IMR-90 (cell line): ENCODE results near the gene SLC17A9. TPM values are rescaled to one million over a fixed set of nuclear protein-coding genes. Genes with fewer than 3 reads are reported as not detected.

Experiments
- ATAC-seq: fragments of 200-7000 bp; cut with Tn5 transposase; 2 replicates; pipeline ENCODE4 v1.9.1; 2020; ENCODE audit warnings: low read depth, mild to moderate bottlenecking, moderate library complexity
- BruUV-seq: library from RNA; stranded (reverse); fragments of 400-500 nt; replicated peaks from 2 replicates; lab custom pipeline; 2021; lab: Mats Ljungman, UMichigan
- CTCF ChIA-PET: fragments of 300-600 bp; formaldehyde crosslinking; extraction: SDS; loops from one replicate; lab custom pipeline; 2021; ENCODE audit warnings: antibody characterized with exemption; lab: Yijun Ruan, JAX
- POLR2A ChIA-PET: fragments of 300-600 bp; sonication (Branson Sonifier 250); formaldehyde crosslinking; loops from one replicate; lab custom pipeline; 2022; ENCODE audit warnings: antibody characterized with exemption; ENCODE audit not compliant: unreplicated experiment; lab: Charles Lee
- DNase-seq: peaks from one replicate; pipeline ENCODE4 v3.0.0; 2013
- H2AFZ ChIP-seq: replicated peaks from 2 replicates; pipeline ENCODE3; 2013; ENCODE audit warnings: low read length, mild to moderate bottlenecking; ENCODE audit not compliant: poor library complexity
- H2AK5ac ChIP-seq: 2 replicates; pipeline ENCODE4 v1.6.1; 2013; ENCODE audit warnings: low read depth, low read length, inconsistent platforms
- H2AK9ac ChIP-seq: replicated peaks from 2 replicates; pipeline ENCODE3; 2013; ENCODE audit warnings: mild to moderate bottlenecking, low read depth, low read length, moderate library complexity; ENCODE audit not compliant: poor library complexity
- H2BK120ac ChIP-seq: 2 replicates; pipeline ENCODE4 v1.6.1; 2013; ENCODE audit warnings: low read depth, low read length, inconsistent platforms
- H2BK15ac ChIP-seq: 3 replicates; pipeline ENCODE4 v1.6.1; 2013; ENCODE audit warnings: low read depth, low read length, inconsistent platforms
- H2BK20ac ChIP-seq: 2 replicates; pipeline ENCODE4 v1.6.1; 2013; ENCODE audit warnings: low read depth, mild to moderate bottlenecking, inconsistent platforms, low read length, moderate library complexity
- H2BK5ac ChIP-seq: 2 replicates; pipeline ENCODE4 v1.6.1; 2013; ENCODE audit warnings: mild to moderate bottlenecking, low read depth, low read length, inconsistent platforms; ENCODE audit not compliant: poor library complexity, severe bottlenecking
- H3K14ac ChIP-seq: replicated peaks from 2 replicates; pipeline ENCODE4 v1.6.1; 2013; ENCODE audit warnings: low read depth, low read length, inconsistent platforms
- H3K18ac ChIP-seq: 2 replicates; pipeline ENCODE4 v1.6.1; 2013; ENCODE audit warnings: low read depth, low read length, control low read depth
- H3K23ac ChIP-seq: 2 replicates; pipeline ENCODE4 v1.6.1; 2013; ENCODE audit warnings: low read depth, low read length, inconsistent platforms
- H3K27ac ChIP-seq: 2 replicates; pipeline ENCODE4 v1.5.1; 2013; ENCODE audit warnings: mild to moderate bottlenecking, control low read depth, low read length; ENCODE audit not compliant: insufficient read depth
- H3K27me3 ChIP-seq: 2 replicates; pipeline ENCODE4 v1.6.1; 2013; ENCODE audit warnings: low read length; ENCODE audit not compliant: control insufficient read depth, insufficient read depth
- H3K36me3 ChIP-seq: 2 replicates; pipeline ENCODE4 v1.6.1; 2013; ENCODE audit warnings: low read length, mixed read lengths; ENCODE audit not compliant: control insufficient read depth, insufficient read depth
- H3K4ac ChIP-seq: 2 replicates; pipeline ENCODE4 v1.6.1; 2013; ENCODE audit warnings: low read depth, low read length, inconsistent platforms
- H3K4me1 ChIP-seq: 2 replicates; pipeline ENCODE4 v1.6.1; 2013; ENCODE audit warnings: low read length, mixed read lengths; ENCODE audit not compliant: control insufficient read depth, insufficient read depth
- H3K4me2 ChIP-seq: 2 replicates; pipeline ENCODE4 v1.6.1; 2013; ENCODE audit warnings: low read depth, mild to moderate bottlenecking, control low read depth, low read length, moderate library complexity
- H3K4me3 ChIP-seq: 2 replicates; pipeline ENCODE4 v1.5.1; 2013; ENCODE audit warnings: low read depth, mild to moderate bottlenecking, control low read depth, low read length, moderate library complexity; ENCODE audit not compliant: insufficient read depth
- H3K56ac ChIP-seq: 2 replicates; pipeline ENCODE4 v1.6.1; 2013; ENCODE audit warnings: low read length, inconsistent platforms; ENCODE audit not compliant: insufficient read depth; ENCODE audit errors: extremely low read depth
- H3K79me1 ChIP-seq, 2 experiments: 2 replicates each; pipeline ENCODE4 v1.6.1; 2013; ENCODE audit warnings: low read length in 2 of 2, inconsistent platforms in 1 of 2, low read depth in 1 of 2
- H3K9ac ChIP-seq: 2 replicates; pipeline ENCODE4 v1.6.1; 2013; ENCODE audit warnings: low read depth, low read length, control low read depth
- H3K9me1 ChIP-seq: 2 replicates; pipeline ENCODE4 v1.6.1; 2013; ENCODE audit warnings: low read length, inconsistent platforms; ENCODE audit not compliant: insufficient read depth
- H3K9me3 ChIP-seq: 2 replicates; pipeline ENCODE4 v1.6.1; 2013; ENCODE audit warnings: low read length; ENCODE audit not compliant: control insufficient read depth, insufficient read depth
- H4K20me1 ChIP-seq: 2 replicates; pipeline ENCODE4 v1.6.1; 2013; ENCODE audit warnings: low read length, inconsistent platforms; ENCODE audit not compliant: insufficient read depth
- H4K5ac ChIP-seq: 2 replicates; pipeline ENCODE4 v1.6.1; 2013; ENCODE audit warnings: mild to moderate bottlenecking, low read depth, low read length, control low read depth
- H4K8ac ChIP-seq, 2 experiments: 2 replicates each; pipeline ENCODE4 v1.6.1; 2013; ENCODE audit warnings: low read depth in 2 of 2, low read length in 2 of 2, control low read depth in 1 of 2, inconsistent platforms in 1 of 2
- H4K91ac ChIP-seq: 2 replicates; pipeline ENCODE4 v1.6.1; 2013; ENCODE audit warnings: low read depth, low read length, inconsistent platforms; ENCODE audit not compliant: insufficient read depth
- BHLHE40 ChIP-seq: fragments of 150-350 bp; IDR thresholded peaks from 2 replicates; pipeline ENCODE4 v1.6.1; 2016; ENCODE audit warnings: mild to moderate bottlenecking, low read depth, low read length
- CHD1 ChIP-seq: IDR thresholded peaks from 2 replicates; pipeline ENCODE4 v1.6.1; 2012; ENCODE audit warnings: low read depth, low read length, improper control_type of control experiment
- ELK1 ChIP-seq: fragments of 150-350 bp; IDR thresholded peaks from 2 replicates; pipeline ENCODE4 v1.6.1; 2016; ENCODE audit warnings: low read depth, mild to moderate bottlenecking, low read length, moderate library complexity, borderline replicate concordance
- MAZ ChIP-seq: IDR thresholded peaks from 2 replicates; pipeline ENCODE4 v1.6.1; 2012; ENCODE audit warnings: low read depth, mild to moderate bottlenecking, low read length, improper control_type of control experiment, moderate library complexity, borderline replicate concordance
- MXI1 ChIP-seq: IDR thresholded peaks from 2 replicates; pipeline ENCODE4 v1.6.1; 2012; ENCODE audit warnings: low read depth, mild to moderate bottlenecking, low read length, moderate library complexity, borderline replicate concordance
- NFE2L2 ChIP-seq: fragments of 150-350 bp; IDR thresholded peaks from 2 replicates; pipeline ENCODE4 v1.6.1; 2016; ENCODE audit warnings: low read depth, mild to moderate bottlenecking, low read length
- POLR2A ChIP-seq: IDR thresholded peaks from 2 replicates; pipeline ENCODE4 v1.6.1; 2012; ENCODE audit warnings: mild to moderate bottlenecking, low read depth, low read length
- SMC3 ChIP-seq: fragments of 150-350 bp; IDR thresholded peaks from 2 replicates; pipeline ENCODE4 v1.6.1; 2016; ENCODE audit warnings: low read depth, mild to moderate bottlenecking, antibody characterized with exemption, low read length, moderate library complexity
- USF2 ChIP-seq: fragments of 150-350 bp; IDR thresholded peaks from 2 replicates; pipeline ENCODE4 v1.6.1; 2017; ENCODE audit warnings: mild to moderate bottlenecking, antibody characterized with exemption, low read length, low read depth
- WGBS, 2 experiments: methylation state at CpG; one replicate each; pipeline versions ENCODE4 v1.1.5 to v1.1.7; 2013; ENCODE audit warnings: missing lambda C conversion rate in 2 of 2; ENCODE audit not compliant: insufficient read length in 1 of 2; ENCODE audit errors: extremely low coverage in 2 of 2; 5-methylcytosine and 5-hydroxymethylcytosine counted together
- dilution Hi-C: fragments of 300-500 bp; cut with HindIII; formaldehyde crosslinking; loops from one replicate; pipeline ENCODE4 v1.14.3; 2018; ENCODE audit warnings: low sequenced_read_pairs; ENCODE audit not compliant: unreplicated experiment
- in situ Hi-C: fragments of 300-500 bp; cut with MboI; formaldehyde crosslinking; loops from 3 replicates; pipeline ENCODE4 v1.14.3; 2019; ENCODE audit warnings: low sequenced_read_pairs, inconsistent platforms, mixed read lengths
- intact Hi-C: fragments of 100-400 bp; cut with micrococcal nuclease; formaldehyde crosslinking; loops from 2 replicates; pipeline ENCODE4 v1.10.0; 2022
- polyA plus RNA-seq, 3 experiments: library from polyadenylated mRNA; depleted of rRNA; stranded (reverse); fragments of >200 nt; gene quantifications; 2 replicates each; pipeline ENCODE4 v1.2.3, GENCODE V29; 2012; ENCODE audit warnings: low replicate concordance in 1 of 3
- total RNA-seq: library from RNA; depleted of rRNA; stranded (reverse); fragments of >200 nt; gene quantifications from 2 replicates; pipeline ENCODE4 v1.2.3, GENCODE V29; 2012

Gene SLC17A9
- total and polyA plus RNA-seq, 2 of the 4 experiments (the other 2 are of a cell fraction) = 2.2 to 14.4 TPM

- H2AK5ac ChIP-seq = no peak within 1 kb of the TSS
- no peak within 1 kb of the TSS for H4K8ac ChIP-seq
- no peaks in the 10 kb centered on the region for H3K36me3 ChIP-seq
- no peak within 1 kb of the TSS for H3K56ac ChIP-seq
- H2BK20ac ChIP-seq = no peak within 1 kb of the TSS
- peaks cover 7% of the 10 kb centered on the region; the same call in 1 of the 2 replicates for H4K20me1 ChIP-seq
- WGBS, 2 experiments = 3% methylated on average over 47 of the region's 110 CpGs; no CpG with 5 or more reads in 1 of the 2 experiments
- BruUV-seq = no TSS peak
- ChIA-PET CTCF (no interaction called here), POLR2A (no interaction called here)
- H3K9ac ChIP-seq = no peak within 1 kb of the TSS
- no peak within 1 kb of the TSS for H2BK5ac ChIP-seq
- no peak for DNase-seq
- H3K14ac ChIP-seq = no peak within 1 kb of the TSS
- H3K79me1 ChIP-seq = no peaks in the 10 kb centered on the region
- H2AK9ac ChIP-seq = no peak within 1 kb of the TSS
- no peak within 1 kb of the TSS for H4K91ac ChIP-seq
- dilution Hi-C loops (no loop called here), intact Hi-C loops (loop anchor here (5.0 kb wide), 1 partner anchor 199 kb away; no protein-coding TSS in a partner anchor), in situ Hi-C loops (loop anchor here (25.0 kb wide), 1 partner anchor 319 kb away; no protein-coding TSS in a partner anchor)
- TF ChIP-seq USF2 (no peak), CHD1 (no peak), POLR2A (no peak), MAZ (no peak), MXI1 (no peak), BHLHE40 (no peak), NFE2L2 (no peak), ELK1 (no peak), SMC3 (no peak)
- H3K9me3 ChIP-seq = no peaks in the 10 kb centered on the region; the same call in 1 of the 2 replicates
- H3K9me1 ChIP-seq = no peaks in the 10 kb centered on the region
- H3K23ac ChIP-seq = no peak within 1 kb of the TSS
- no peak for ATAC-seq
- no peak within 1 kb of the TSS for H3K4me2 ChIP-seq
- H3K4ac ChIP-seq = no peak within 1 kb of the TSS
- H2AFZ ChIP-seq = peak within 1 kb of the TSS; percentile 32
- no peak within 1 kb of the TSS for H2BK120ac ChIP-seq
- H3K4me3 ChIP-seq = no peak within 1 kb of the TSS
- H2BK15ac ChIP-seq = no peak within 1 kb of the TSS
- H3K18ac ChIP-seq = no peak within 1 kb of the TSS
- H3K4me1 ChIP-seq = no peaks in the 10 kb centered on the region
- H3K27ac ChIP-seq = no peak within 1 kb of the TSS
- peaks cover 92% of the 10 kb centered on the region for H3K27me3 ChIP-seq
- H4K5ac ChIP-seq = no peak within 1 kb of the TSS
These were observed 54.2 kb downstream of the SLC17A9 start, which contains the start of gene BHLHE23 for GRCh38 chr20:63006540-63007359. Gene BHLHE23, minus strand, starts transcription at chr20:63006964. Its CDS starts 190 bp downstream, at chr20:63006774.
